Kidney (tissue), 14 donors: Measurements from ENCODE around the gene ALAS1. TPM values are rescaled to one million over a fixed set of nuclear protein-coding genes. Genes with fewer than 3 reads are reported as not detected.
"Not testable (repeated sequence)": the region's sequence is repeated elsewhere in the genome, so short reads cannot be mapped to it uniquely, and the experiment has no call there.

ENCODE experiments used
- DNase-seq, 5 donors: peaks; one replicate each; pipeline ENCODE4 v3.0.0-alpha.2; 2013 to 2020
- FAIRE-seq: peaks from 2 replicates; lab custom pipeline; 2012; peaks lifted over from hg19 to GRCh38; lab: Jason Lieb, UNC
- H3K27ac ChIP-seq, 2 donors: one replicate each; pipeline ENCODE4 v1.7.0; 2013; ENCODE audit warnings: low read depth in 2 of 2, low read length in 2 of 2, inconsistent platforms in 1 of 2
- H3K27me3 ChIP-seq: one replicate; pipeline ENCODE4 v1.7.1; 2013; ENCODE audit warnings: low read length, inconsistent platforms; ENCODE audit not compliant: control insufficient read depth, insufficient read depth
- H3K36me3 ChIP-seq, 3 donors: one replicate each; pipeline versions ENCODE4 v1.7.0 to v1.7.1; 2013; ENCODE audit warnings: low read length in 3 of 3, control low read depth in 1 of 3, inconsistent platforms in 1 of 3; ENCODE audit not compliant: insufficient read depth in 3 of 3, control insufficient read depth in 2 of 3
- H3K4me1 ChIP-seq, 3 donors: one replicate each; pipeline versions ENCODE4 v1.7.0 to v1.7.1; 2013; ENCODE audit warnings: low read length in 3 of 3, inconsistent platforms in 1 of 3, low read depth in 1 of 3; ENCODE audit not compliant: control insufficient read depth in 2 of 3, insufficient read depth in 2 of 3
- H3K4me3 ChIP-seq, 3 donors: one replicate each; pipeline versions ENCODE4 v1.7.0 to v1.8.1; 2013; ENCODE audit warnings: low read length in 3 of 3, control low read depth in 1 of 3, inconsistent platforms in 1 of 3
- H3K9ac ChIP-seq, 3 donors: one replicate each; pipeline versions ENCODE4 v1.7.0 to v1.7.1; 2013; ENCODE audit warnings: low read length in 3 of 3, control low read depth in 1 of 3, inconsistent platforms in 1 of 3
- H3K9me3 ChIP-seq, 3 donors: one replicate each; pipeline versions ENCODE4 v1.7.0 to v1.7.1; 2013; ENCODE audit warnings: low read length in 3 of 3, control low read depth in 1 of 3, inconsistent platforms in 1 of 3; ENCODE audit not compliant: control insufficient read depth in 2 of 3, insufficient read depth in 1 of 3
- CTCF ChIP-seq: IDR thresholded peaks from 3 replicates; pipeline ENCODE4 v1.5.1; 2012; ENCODE audit warnings: mild to moderate bottlenecking, moderate library complexity, borderline replicate concordance; ENCODE audit not compliant: insufficient read depth; ENCODE audit errors: extremely low read depth
- intact Hi-C: fragments of 100-400 bp; cut with DNase I; formaldehyde crosslinking; loops from one replicate; pipeline ENCODE4 v1.11.1; 2022
- polyA plus RNA-seq: library from polyadenylated mRNA; stranded (reverse); fragments of 350-450 nt; fragmentation: Illumina TruSeq; extraction: RNeasy Lipid Tissue Mini Kit (QIAGEN cat#74804); gene quantifications from one replicate; pipeline ENCODE4 v1.2.3, GENCODE V29; 2014; ENCODE audit warnings: low read depth, low replicate concordance; ENCODE audit not compliant: insufficient read depth
- total RNA-seq: library from RNA; stranded (reverse); fragmentation: NEBNext Ultra II Directional; extraction: Animal tissue kit (Norgen Biotek cat#: 25700); gene quantifications from one replicate; pipeline ENCODE4 v1.2.1, GENCODE V29; 2021
- donor health status: control.
- donor health status: control.
- donor health status: control.
- donor health status: control.
- donor health status: control.
- donor health status: DM: yes; HTN: yes; CAD: no.
- donor health status: Normal renal cell carcinoma (clear cell type).

The ALAS1 gene
- total and polyA plus RNA-seq, 2 donors from 2014 or later, result 42.8 to 77.2 TPM

- Histone ChIP-seq H3K9ac (no peak overlapping the region), H3K9me3 (no peaks in the 10 kb centered on the region), H3K27me3 (no peaks in the 10 kb centered on the region), H3K36me3 (no peaks in the 10 kb centered on the region), H3K27ac (no peak overlapping the region), H3K4me1 (peaks cover 0 to 4% (median 0%) of the 10 kb centered on the region in 3 donors), H3K4me3 (no peak overlapping the region)
- FAIRE-seq (no peak), DNase-seq (no peak)
- TF ChIP-seq CTCF, result no peak
- intact Hi-C loops, result no loop called here
These were observed 20.3 kb upstream of the ALAS1 start for GRCh38 chr3:52177701-52178042.

- H3K4me3 ChIP-seq, H3K9me3 ChIP-seq, H3K9ac ChIP-seq, H3K27me3 ChIP-seq, intact Hi-C loops, DNase-seq, H3K27ac ChIP-seq, H3K4me1 ChIP-seq, FAIRE-seq, H3K36me3 ChIP-seq: not testable (repeated sequence)
These were observed 19.8 kb upstream of the ALAS1 start for GRCh38 chr3:52178126-52178525.

DNA sequence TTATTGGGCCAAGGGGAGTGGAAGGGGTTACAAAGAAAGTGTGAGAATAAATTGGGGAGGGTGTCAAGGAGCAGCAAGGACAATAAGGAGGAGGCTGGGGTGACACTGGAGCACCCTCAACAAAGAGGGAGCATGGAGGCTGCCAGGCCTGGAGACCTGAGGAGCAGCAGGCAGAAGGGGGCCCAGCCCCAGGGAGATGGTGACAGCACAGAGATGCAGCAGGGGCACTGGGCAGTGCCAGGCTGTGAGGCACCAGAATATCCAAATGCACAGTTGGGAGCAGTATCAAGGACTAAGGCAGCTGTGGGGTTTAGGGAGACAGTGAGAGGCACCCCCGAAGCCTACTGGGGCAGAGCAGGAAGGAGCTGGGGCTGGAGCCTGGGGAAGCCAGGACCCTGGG, 19.4 kb upstream of the ALAS1 start:
- intact Hi-C loops, result no loop called here
- Histone ChIP-seq H3K4me3 (no peak overlapping the region), H3K4me1 (peaks cover 0 to 4% (median 0%) of the 10 kb centered on the region in 3 donors), H3K27me3 (no peaks in the 10 kb centered on the region), H3K9me3 (no peaks in the 10 kb centered on the region), H3K36me3 (no peaks in the 10 kb centered on the region), H3K9ac (no peak overlapping the region), H3K27ac (no peak overlapping the region)
- DNase-seq (no peak), FAIRE-seq (no peak)
- TF ChIP-seq CTCF, result no peak

GRCh38 chr3:52181543-52181942, 16.4 kb upstream of the ALAS1 start:
- no peak overlapping the region for H3K4me3 ChIP-seq
- FAIRE-seq, result no peak
- no peak for DNase-seq
- TF ChIP-seq CTCF, result no peak
- peaks cover 0 to 1% (median 0%) of the 10 kb centered on the region in 3 donors for H3K4me1 ChIP-seq
- H3K9ac ChIP-seq, result no peak overlapping the region
- no peak overlapping the region for H3K27ac ChIP-seq
- H3K36me3 ChIP-seq, result no peaks in the 10 kb centered on the region
- H3K9me3 ChIP-seq, result no peaks in the 10 kb centered on the region
- intact Hi-C loops, result no loop called here
- no peaks in the 10 kb centered on the region for H3K27me3 ChIP-seq
